ENCODE measurements around the gene ZFAND3. TPM values are rescaled to one million over a fixed set of nuclear protein-coding genes. Genes with fewer than 3 reads are reported as not detected.

The ZFAND3 gene
- polyA plus RNA-seq, 2 of the 4 experiments (the other 2 are of a cell fraction) = 12.0 to 50.0 TPM

DNA sequence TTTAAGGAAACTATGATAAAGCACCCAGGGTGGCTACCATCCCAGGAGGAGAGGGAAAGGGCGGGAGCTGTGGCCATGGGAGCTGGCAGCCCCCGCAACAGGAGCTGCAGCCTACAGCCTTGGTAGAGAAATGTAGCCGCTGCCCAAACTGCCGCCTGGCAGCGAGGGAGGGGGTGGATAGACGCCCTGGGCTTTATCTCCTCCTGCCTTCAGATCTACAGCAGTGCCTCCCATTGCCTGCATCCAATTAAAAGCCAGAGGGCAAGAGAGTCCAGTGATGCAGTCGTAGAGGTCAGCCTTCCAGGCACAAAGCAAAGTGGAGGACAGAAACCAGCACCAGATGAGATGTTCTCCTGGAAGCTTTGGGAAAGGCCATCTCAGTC is 35.0 kb upstream of the ZFAND3 start:
- no peak overlapping the region for H3K4me2 ChIP-seq
- CTCF ChIA-PET = interaction anchor here (1.2 kb wide), 1 partner anchor 42 kb away, joined by 5 read pairs; no protein-coding TSS in a partner anchor
- FAIRE-seq (no peak), ATAC-seq (no peak), DNase-seq (ENCODE audit: low read depth in 1 of 2, low spot score in 1 of 2) (no peak)
- H3K4me3 ChIP-seq = no peak overlapping the region
- WGBS (ENCODE audit: missing lambda C conversion rate) = 80% methylated on average over 7 of the region's 7 CpGs
- TF ChIP-seq RCOR1 (IDR thresholded peaks at IDR 0.05; ENCODE audit: low read depth, low read length) = no peak
- no peak for TF ChIP-seq RAD21 (conservative IDR thresholded peaks at IDR 0.05 in 1 of 2, IDR thresholded peaks at IDR 0.05 in 1 of 2)
- no peak for TF ChIP-seq PBX3 (IDR thresholded peaks at IDR 0.05)
- TF ChIP-seq FOSB (CRISPR knock-in tag; IDR thresholded peaks at IDR 0.05) = no peak
- no peak for TF ChIP-seq CBX8 (IDR thresholded peaks at IDR 0.05)
- no peak for TF ChIP-seq CBX2 (IDR thresholded peaks at IDR 0.05; ENCODE audit: borderline replicate concordance, low read depth)
- no peak for TF ChIP-seq ZNF302 (CRISPR knock-in tag; IDR thresholded peaks at IDR 0.05)
- TF ChIP-seq ELK1 (IDR thresholded peaks at IDR 0.05; ENCODE audit: low read depth, low read length) = no peak
- no peak for TF ChIP-seq ZFP36 (IDR thresholded peaks at IDR 0.05; ENCODE audit: borderline replicate concordance, partially characterized antibody)
- TF ChIP-seq HOXA7 (CRISPR knock-in tag; IDR thresholded peaks at IDR 0.05) = no peak
- TF ChIP-seq USF2 (IDR thresholded peaks at IDR 0.05) = no peak
- no peak for TF ChIP-seq ATOH8 (CRISPR knock-in tag; IDR thresholded peaks at IDR 0.05; ENCODE audit: low read depth)
- TF ChIP-seq, protein P1, sequence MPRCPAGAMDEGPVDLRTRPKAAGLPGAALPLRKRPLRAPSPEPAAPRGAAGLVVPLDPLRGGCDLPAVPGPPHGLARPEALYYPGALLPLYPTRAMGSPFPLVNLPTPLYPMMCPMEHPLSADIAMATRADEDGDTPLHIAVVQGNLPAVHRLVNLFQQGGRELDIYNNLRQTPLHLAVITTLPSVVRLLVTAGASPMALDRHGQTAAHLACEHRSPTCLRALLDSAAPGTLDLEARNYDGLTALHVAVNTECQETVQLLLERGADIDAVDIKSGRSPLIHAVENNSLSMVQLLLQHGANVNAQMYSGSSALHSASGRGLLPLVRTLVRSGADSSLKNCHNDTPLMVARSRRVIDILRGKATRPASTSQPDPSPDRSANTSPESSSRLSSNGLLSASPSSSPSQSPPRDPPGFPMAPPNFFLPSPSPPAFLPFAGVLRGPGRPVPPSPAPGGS (IDR thresholded peaks at IDR 0.05) = no peak
- TF ChIP-seq JUN (IDR thresholded peaks at IDR 0.05) = no peak
- POLR2A ChIA-PET = no interaction called here
- H3K27ac ChIP-seq = no peak overlapping the region
- H3K4me1 ChIP-seq = peaks cover 5% of the 10 kb centered on the region; the same call in 1 of the 3 replicates
- H3K9me3 ChIP-seq = no peaks in the 10 kb centered on the region

DNA sequence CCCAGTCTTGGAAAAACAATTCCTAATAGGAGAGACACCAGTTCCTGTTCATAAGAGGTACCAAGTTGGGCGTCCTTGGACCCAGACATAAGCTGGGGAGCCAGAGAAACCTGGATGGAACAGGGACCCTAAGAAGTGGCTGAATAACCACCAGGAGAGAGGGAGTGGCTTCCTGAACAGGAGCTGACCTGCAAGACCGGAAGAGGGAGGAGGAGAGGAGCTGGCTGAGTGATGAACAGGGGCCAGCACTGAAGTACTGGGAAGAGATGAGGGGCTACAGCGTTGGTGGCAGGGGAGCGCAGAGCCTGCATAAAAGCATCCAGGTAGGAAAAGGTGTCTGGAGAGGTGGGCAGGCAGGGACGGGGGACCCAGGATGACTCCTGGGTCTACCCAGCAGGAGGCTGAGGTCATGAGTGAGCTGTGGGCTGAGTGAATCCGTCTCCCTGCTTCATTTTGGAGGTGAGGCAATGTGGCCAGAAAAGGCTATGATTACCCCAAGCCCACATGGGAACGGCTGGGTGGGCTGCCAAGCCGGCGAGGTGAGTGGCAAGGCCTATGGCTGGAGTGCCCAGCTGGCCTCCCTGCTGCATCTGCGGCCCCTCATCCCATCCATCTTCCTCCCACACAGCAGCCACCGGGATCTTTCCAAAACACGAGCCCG is 34.4 kb upstream of the ZFAND3 start:
- TF ChIP-seq USF2 (IDR thresholded peaks at IDR 0.05) (no peak), MAFK (IDR thresholded peaks at IDR 0.05; ENCODE audit: partially characterized antibody) (no peak), NPAS2 (CRISPR knock-in tag; IDR thresholded peaks at IDR 0.05; ENCODE audit: borderline replicate concordance) (no peak), RNF2 (IDR thresholded peaks at IDR 0.05; ENCODE audit: borderline replicate concordance, low read depth) (no peak), KDM1A (IDR thresholded peaks at IDR 0.05; ENCODE audit: low read depth) (no peak), RCOR1 (IDR thresholded peaks at IDR 0.05; ENCODE audit: low read depth, low read length) (no peak)
- H3K4me2 ChIP-seq = no peak overlapping the region
- POLR2A ChIA-PET = no interaction called here

More for the DNA sequence above, 34.4 kb upstream of the ZFAND3 start:
- no peak overlapping the region for H3K27ac ChIP-seq
- FAIRE-seq (no peak), ATAC-seq (peak in 1 of 2 experiments; percentile 35; a peak in 1 of 6 replicates), DNase-seq (ENCODE audit: low read depth in 1 of 2, low spot score in 1 of 2) (no peak)
- 70% methylated on average over 12 of the region's 13 CpGs for WGBS (ENCODE audit: missing lambda C conversion rate)
- CTCF ChIA-PET = interaction anchor here (0.5 to 1.2 kb wide), 3 partner anchors 23 to 80 kb away, joined by 3 to 5 read pairs (median 3); no protein-coding TSS in a partner anchor
- peaks cover 5% of the 10 kb centered on the region; the same call in 1 of the 3 replicates for H3K4me1 ChIP-seq
- H3K9me3 ChIP-seq = no peaks in the 10 kb centered on the region
- H3K4me3 ChIP-seq = no peak overlapping the region

Measured in A549 (cell line).